Trophoblast cell (in vitro differentiated cells and primary cell): ENCODE results near the gene GSG1L2.
A peak's percentile ranks its signal among the peaks of the same experiment; 100 is the strongest.

ENCODE experiments used
- DNase-seq, 2 donors: peaks; one replicate each; pipeline ENCODE4 v3.0.0-alpha.2; 2016
- H2AFZ ChIP-seq: 2 replicates; pipeline ENCODE4 v1.6.1; 2013; ENCODE audit warnings: low read length, moderate library complexity, mild to moderate bottlenecking; ENCODE audit not compliant: insufficient read depth, poor library complexity
- H2AK5ac ChIP-seq: 2 replicates; pipeline ENCODE4 v1.6.1; 2013; ENCODE audit warnings: mild to moderate bottlenecking, low read length
- H2BK120ac ChIP-seq: 2 replicates; pipeline ENCODE4 v1.6.1; 2013; ENCODE audit warnings: low read length, mild to moderate bottlenecking, moderate library complexity; ENCODE audit not compliant: insufficient read depth, poor library complexity
- H2BK12ac ChIP-seq: 2 replicates; pipeline ENCODE4 v1.6.1; 2013; ENCODE audit warnings: mild to moderate bottlenecking, low read length, moderate library complexity
- H2BK5ac ChIP-seq: 2 replicates; pipeline ENCODE4 v1.6.1; 2013; ENCODE audit warnings: low read length, low read depth, moderate library complexity, mild to moderate bottlenecking; ENCODE audit not compliant: poor library complexity
- H3K14ac ChIP-seq: 2 replicates; pipeline ENCODE4 v1.6.1; 2013; ENCODE audit warnings: mild to moderate bottlenecking, low read length
- H3K18ac ChIP-seq: 2 replicates; pipeline ENCODE4 v1.6.1; 2013; ENCODE audit warnings: mild to moderate bottlenecking, low read length
- H3K23ac ChIP-seq: 2 replicates; pipeline ENCODE4 v1.6.1; 2013; ENCODE audit warnings: low read length
- H3K27ac ChIP-seq: 2 replicates; pipeline ENCODE4 v1.5.1; 2013; ENCODE audit warnings: low read depth, mild to moderate bottlenecking, inconsistent platforms, low read length, moderate library complexity
- H3K27me3 ChIP-seq: 2 replicates; pipeline ENCODE4 v1.6.1; 2013; ENCODE audit warnings: inconsistent platforms, mild to moderate bottlenecking, low read length, moderate library complexity; ENCODE audit not compliant: insufficient read depth
- H3K36me3 ChIP-seq, 2 experiments: 1 replicate in 1 of 2; 2 replicates in 1 of 2; pipeline ENCODE4 v1.6.1; 2013; ENCODE audit warnings: low read length in 2 of 2, mild to moderate bottlenecking in 2 of 2, moderate library complexity in 1 of 2; ENCODE audit not compliant: insufficient read depth in 2 of 2, control insufficient read depth in 1 of 2
- H3K4ac ChIP-seq: 2 replicates; pipeline ENCODE4 v1.6.1; 2013; ENCODE audit warnings: low read depth, mild to moderate bottlenecking, low read length, moderate library complexity
- H3K4me1 ChIP-seq, 2 experiments: 1 replicate in 1 of 2; 2 replicates in 1 of 2; pipeline ENCODE4 v1.6.1; 2013; ENCODE audit warnings: low read length in 2 of 2, mild to moderate bottlenecking in 2 of 2, moderate library complexity in 1 of 2; ENCODE audit not compliant: insufficient read depth in 2 of 2, control insufficient read depth in 1 of 2
- H3K4me2 ChIP-seq: 2 replicates; pipeline ENCODE4 v1.6.1; 2013; ENCODE audit warnings: inconsistent platforms, mild to moderate bottlenecking, low read length, moderate library complexity
- H3K4me3 ChIP-seq: 2 replicates; pipeline ENCODE4 v1.5.1; 2013; ENCODE audit warnings: mild to moderate bottlenecking, low read depth, low read length, inconsistent platforms
- H3K79me1 ChIP-seq: one replicate; pipeline ENCODE4 v1.6.1; 2013; ENCODE audit warnings: low read length
- H3K79me2 ChIP-seq: 2 replicates; pipeline ENCODE4 v1.6.1; 2013; ENCODE audit warnings: low read length, mild to moderate bottlenecking; ENCODE audit not compliant: control insufficient read depth, insufficient read depth, poor library complexity
- H3K9ac ChIP-seq: 2 replicates; pipeline ENCODE4 v1.6.1; 2013; ENCODE audit warnings: mild to moderate bottlenecking, low read length
- H3K9me3 ChIP-seq: 2 replicates; pipeline ENCODE4 v1.6.1; 2013; ENCODE audit warnings: low read depth, mild to moderate bottlenecking, control low read depth, inconsistent platforms, low read length; ENCODE audit not compliant: insufficient read depth
- H4K12ac ChIP-seq: 2 replicates; pipeline ENCODE4 v1.6.1; 2013; ENCODE audit warnings: low read depth, mild to moderate bottlenecking, low read length, moderate library complexity
- H4K8ac ChIP-seq: 2 replicates; pipeline ENCODE4 v1.6.1; 2013; ENCODE audit warnings: low read depth, mild to moderate bottlenecking, low read length, moderate library complexity
- H4K91ac ChIP-seq: one replicate; pipeline ENCODE4 v1.6.1; 2013; ENCODE audit warnings: low read depth, mild to moderate bottlenecking, low read length, moderate library complexity
- WGBS: extraction: QIAGEN DNeasy Blood & Tissue Kit; methylation state at CpG from one replicate; pipeline ENCODE4 v1.1.7; 2013; ENCODE audit warnings: missing lambda C conversion rate; ENCODE audit not compliant: insufficient read length, insufficient coverage; ENCODE audit errors: extremely low coverage; 5-methylcytosine and 5-hydroxymethylcytosine counted together

GSG1L2 gene

GRCh38 chr17:9768381-9768934 is 53.4 kb downstream of the GSG1L2 start:
- no peak overlapping the region for H2BK120ac ChIP-seq
- no peaks in the 10 kb centered on the region for H3K79me2 ChIP-seq
- H3K36me3 ChIP-seq, result no peaks in the 10 kb centered on the region
- H2BK5ac ChIP-seq, result no peak overlapping the region
- no peaks in the 10 kb centered on the region for H3K9me3 ChIP-seq
- no peaks in the 10 kb centered on the region for H3K79me1 ChIP-seq
- H3K14ac ChIP-seq, result no peak overlapping the region
- peak in 1 of 2 donors; percentile 70 for DNase-seq
- no peaks in the 10 kb centered on the region for H3K27me3 ChIP-seq
- no peak overlapping the region for H3K4me2 ChIP-seq
- H3K9ac ChIP-seq, result no peak overlapping the region
- H3K4ac ChIP-seq, result no peak overlapping the region
- H3K18ac ChIP-seq, result no peak overlapping the region
- no peak overlapping the region for H3K4me3 ChIP-seq
- H3K4me1 ChIP-seq, result no peaks in the 10 kb centered on the region
- no peak overlapping the region for H4K12ac ChIP-seq
- no peak overlapping the region for H2AK5ac ChIP-seq
- H3K27ac ChIP-seq, result no peak overlapping the region
- no peak overlapping the region for H4K8ac ChIP-seq
- H4K91ac ChIP-seq, result no peak overlapping the region
- WGBS, result no CpG with 5 or more reads among the region's 5 CpGs
- no peak overlapping the region for H2AFZ ChIP-seq
- no peak overlapping the region for H3K23ac ChIP-seq
- no peak overlapping the region for H2BK12ac ChIP-seq

GRCh38 chr17:9767432-9767991 is 54.4 kb downstream of the GSG1L2 start:
- H3K9me3 ChIP-seq, result no peaks in the 10 kb centered on the region
- no peak overlapping the region for H3K4me2 ChIP-seq
- H3K4me3 ChIP-seq, result no peak overlapping the region
- no peak overlapping the region for H3K27ac ChIP-seq
- no peaks in the 10 kb centered on the region for H3K36me3 ChIP-seq
- no peak for DNase-seq
- H3K79me2 ChIP-seq, result no peaks in the 10 kb centered on the region
- H2BK12ac ChIP-seq, result no peak overlapping the region
- H2BK5ac ChIP-seq, result no peak overlapping the region
- no peak overlapping the region for H3K4ac ChIP-seq
- H3K79me1 ChIP-seq, result no peaks in the 10 kb centered on the region
- no peak overlapping the region for H2AK5ac ChIP-seq
- no CpG with 5 or more reads among the region's 7 CpGs for WGBS
- H3K27me3 ChIP-seq, result no peaks in the 10 kb centered on the region
- H3K4me1 ChIP-seq, result no peaks in the 10 kb centered on the region
- H3K23ac ChIP-seq, result no peak overlapping the region
- no peak overlapping the region for H2BK120ac ChIP-seq
- H4K8ac ChIP-seq, result no peak overlapping the region
- no peak overlapping the region for H4K91ac ChIP-seq
- H3K14ac ChIP-seq, result no peak overlapping the region
- no peak overlapping the region for H3K9ac ChIP-seq
- no peak overlapping the region for H4K12ac ChIP-seq
- no peak overlapping the region for H3K18ac ChIP-seq
- H2AFZ ChIP-seq, result no peak overlapping the region

GRCh38 chr17:9766970-9767369 is 54.9 kb downstream of the GSG1L2 start:
- Histone ChIP-seq H2BK12ac (no peak overlapping the region), H3K4me3 (no peak overlapping the region), H3K18ac (no peak overlapping the region), H3K9me3 (no peaks in the 10 kb centered on the region), H2BK5ac (no peak overlapping the region), H3K4me2 (no peak overlapping the region), H3K27ac (no peak overlapping the region), H3K79me1 (no peaks in the 10 kb centered on the region), H3K23ac (no peak overlapping the region), H2AFZ (no peak overlapping the region), H4K12ac (no peak overlapping the region), H3K4me1 (no peaks in the 10 kb centered on the region), H4K91ac (no peak overlapping the region), H3K14ac (no peak overlapping the region), H4K8ac (no peak overlapping the region), H2AK5ac (no peak overlapping the region), H3K27me3 (no peaks in the 10 kb centered on the region), H3K36me3 (no peaks in the 10 kb centered on the region), H2BK120ac (no peak overlapping the region), H3K79me2 (no peaks in the 10 kb centered on the region), H3K4ac (no peak overlapping the region), H3K9ac (no peak overlapping the region)
- no peak for DNase-seq
- no CpG with 5 or more reads among the region's 5 CpGs for WGBS

- H2AFZ ChIP-seq, result no peak overlapping the region
- H3K23ac ChIP-seq, result no peak overlapping the region
- H3K14ac ChIP-seq, result no peak overlapping the region
- H3K79me1 ChIP-seq, result no peaks in the 10 kb centered on the region
- H2BK5ac ChIP-seq, result no peak overlapping the region
- no peak for DNase-seq
- H3K9me3 ChIP-seq, result no peaks in the 10 kb centered on the region
- H3K79me2 ChIP-seq, result no peaks in the 10 kb centered on the region
- H4K12ac ChIP-seq, result no peak overlapping the region
- H3K27me3 ChIP-seq, result no peaks in the 10 kb centered on the region
- H3K27ac ChIP-seq, result no peak overlapping the region
- H2AK5ac ChIP-seq, result no peak overlapping the region
- no peak overlapping the region for H3K4ac ChIP-seq
- WGBS, result no CpG with 5 or more reads among the region's 1 CpG
- no peak overlapping the region for H4K8ac ChIP-seq
- no peak overlapping the region for H3K9ac ChIP-seq
- H3K4me3 ChIP-seq, result no peak overlapping the region
- no peaks in the 10 kb centered on the region for H3K36me3 ChIP-seq
- no peak overlapping the region for H3K4me2 ChIP-seq
- no peak overlapping the region for H3K18ac ChIP-seq
- no peak overlapping the region for H4K91ac ChIP-seq
- H2BK120ac ChIP-seq, result no peak overlapping the region
- H2BK12ac ChIP-seq, result no peak overlapping the region
- no peaks in the 10 kb centered on the region for H3K4me1 ChIP-seq
These were observed 56.6 kb downstream of the GSG1L2 start for GRCh38 chr17:9765322-9765721.
